Fibroblast of skin of right quadriceps (primary cell): ENCODE data around the gene SGPP1.
"Not testable (repeated sequence)": the region's sequence is repeated elsewhere in the genome, so short reads cannot be mapped to it uniquely, and the experiment has no call there.

Experiments used
- DNase-seq: peaks from one replicate; pipeline ENCODE4 v3.0.0-alpha.2; 2013

Gene SGPP1

GRCh38 chr14:63672417-63673180, 55.3 kb downstream of the SGPP1 start:
- peak; percentile 69 for DNase-seq

- DNase-seq = no peak
These were observed 55.9 kb downstream of the SGPP1 start for GRCh38 chr14:63671987-63672386.

- no peak for DNase-seq
These were observed 57.2 kb downstream of the SGPP1 start for GRCh38 chr14:63670692-63671091.

- no peak for DNase-seq
These were observed 61.5 kb downstream of the SGPP1 start for GRCh38 chr14:63666335-63666734.

- DNase-seq = no peak
These were observed 64.2 kb downstream of the SGPP1 start for GRCh38 chr14:63663428-63664341.

- DNase-seq = no peak
These were observed 65.1 kb downstream of the SGPP1 start for GRCh38 chr14:63662776-63663175.

GRCh38 chr14:63661881-63662280, 66.0 kb downstream of the SGPP1 start:
- DNase-seq = not testable (repeated sequence)

- no peak for DNase-seq
These were observed 68.1 kb downstream of the SGPP1 start for GRCh38 chr14:63659726-63660125.

- DNase-seq = no peak
These were observed 71.7 kb downstream of the SGPP1 start for GRCh38 chr14:63656194-63656593.

GRCh38 chr14:63654936-63655335, 72.9 kb downstream of the SGPP1 start:
- DNase-seq = no peak

- peak; percentile 51 for DNase-seq
These were observed 73.5 kb downstream of the SGPP1 start for GRCh38 chr14:63654346-63654745.

GRCh38 chr14:63652406-63652805, 75.5 kb downstream of the SGPP1 start:
- DNase-seq = no peak

GRCh38 chr14:63650256-63650952, 77.5 kb downstream of the SGPP1 start:
- DNase-seq = no peak

- DNase-seq = no peak
These were observed 80.0 kb downstream of the SGPP1 start for GRCh38 chr14:63647696-63648410.

- DNase-seq = no peak
These were observed 83.1 kb downstream of the SGPP1 start for GRCh38 chr14:63644741-63645140.

GRCh38 chr14:63642656-63643382, 85.0 kb downstream of the SGPP1 start:
- no peak for DNase-seq

- peak; percentile 94 for DNase-seq
These were observed 85.6 kb downstream of the SGPP1 start for GRCh38 chr14:63642229-63642611.

GRCh38 chr14:63641473-63642228, 86.2 kb downstream of the SGPP1 start, which contains the start of gene WDR89:
Gene WDR89 (minus strand): TSS chr14:63641871. CDS start chr14:63599942, 41,929 bp downstream.
- DNase-seq = peak; percentile 99

- no peak for DNase-seq
These were observed 89.4 kb downstream of the SGPP1 start for GRCh38 chr14:63638493-63638892.

- peak; percentile 12 for DNase-seq
These were observed 91.7 kb downstream of the SGPP1 start for GRCh38 chr14:63636094-63636635.
